WI38 (cell line): Measurements from ENCODE around the gene AMY2A.
"Not testable (repeated sequence)": the region's sequence is repeated elsewhere in the genome, so short reads cannot be mapped to it uniquely, and the experiment has no call there.

Source experiments
- H3K4me3 ChIP-seq: 2 replicates; pipeline ENCODE4 v1.5.1; 2011; ENCODE audit warnings: low read depth, mild to moderate bottlenecking, control low read depth, low read length

Gene AMY2A

DNA sequence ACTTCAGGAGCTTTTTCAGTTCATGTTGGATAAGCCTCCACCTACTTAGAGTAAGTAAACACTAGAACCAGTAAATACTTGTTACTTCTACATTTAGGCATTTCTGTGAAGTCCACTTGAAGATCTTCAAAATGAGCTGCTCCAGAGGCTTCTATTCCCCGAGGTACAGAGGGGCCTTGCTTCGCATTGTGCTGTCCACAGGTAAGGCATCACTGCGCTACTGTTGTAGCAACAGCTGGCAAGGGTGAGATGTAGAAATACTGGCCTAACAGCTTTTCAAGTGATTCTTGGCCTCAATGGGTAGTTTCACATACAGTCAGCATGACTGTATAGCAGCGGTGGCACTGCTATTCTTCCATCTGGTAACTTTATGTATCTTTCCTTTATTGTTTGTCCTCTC lies 33.7 kb downstream of the AMY2A start:
- H3K4me3 ChIP-seq: not testable (repeated sequence)

DNA sequence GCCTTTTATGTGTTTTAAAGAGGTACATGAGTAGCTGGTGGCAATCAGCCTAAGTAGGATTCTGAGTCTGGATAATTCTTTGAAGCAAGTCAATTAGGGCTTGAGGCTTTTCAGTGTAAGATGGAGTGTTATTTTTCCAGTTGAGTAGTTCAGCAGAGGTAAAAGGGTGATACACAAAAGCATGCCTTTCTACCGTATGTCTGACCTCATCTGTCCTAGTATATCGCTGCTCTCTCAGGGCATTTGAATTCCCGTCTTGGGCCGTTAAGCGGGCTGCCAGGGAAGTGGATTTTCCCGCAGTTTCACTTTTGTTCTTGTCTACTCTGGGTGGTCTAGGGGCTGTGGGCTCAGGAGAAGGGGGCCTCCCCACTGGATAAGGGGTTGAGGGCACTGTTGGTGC lies 36.9 kb downstream of the AMY2A start:
- H3K4me3 ChIP-seq: not testable (repeated sequence)

DNA sequence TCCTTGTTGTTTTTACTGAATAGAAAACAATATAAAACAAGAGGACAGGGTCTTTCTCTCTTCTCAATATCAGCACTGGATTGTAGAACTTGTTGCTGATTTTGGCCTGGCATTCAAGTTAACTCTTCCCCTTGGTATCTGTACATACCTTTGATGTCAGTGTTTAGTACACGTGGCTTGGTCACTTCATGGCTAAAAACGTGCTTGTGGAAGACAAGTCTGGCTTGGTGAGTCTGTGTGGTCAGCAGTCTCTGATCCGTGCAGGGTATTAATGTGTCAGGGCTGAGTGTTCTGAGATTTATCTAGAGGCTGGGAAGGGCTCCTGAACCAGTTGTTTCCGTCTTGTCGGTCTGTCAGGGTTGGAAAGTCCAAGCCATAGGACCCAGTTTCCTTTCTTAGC lies 38.2 kb downstream of the AMY2A start, which contains the start of gene AMY1A:
Gene AMY1A (plus strand): TSS at position 301 of the 400 bp plus-strand sequence. CDS start 571 bp downstream, outside the sequence.
- not testable (repeated sequence) for H3K4me3 ChIP-seq
